Measurements from ENCODE around the gene HPDL. TPM values are rescaled to one million over a fixed set of nuclear protein-coding genes. Genes with fewer than 3 reads are reported as not detected.

Gene HPDL
- total and polyA plus RNA-seq, 2 donors: 0.74 to 1.0 TPM

DNA sequence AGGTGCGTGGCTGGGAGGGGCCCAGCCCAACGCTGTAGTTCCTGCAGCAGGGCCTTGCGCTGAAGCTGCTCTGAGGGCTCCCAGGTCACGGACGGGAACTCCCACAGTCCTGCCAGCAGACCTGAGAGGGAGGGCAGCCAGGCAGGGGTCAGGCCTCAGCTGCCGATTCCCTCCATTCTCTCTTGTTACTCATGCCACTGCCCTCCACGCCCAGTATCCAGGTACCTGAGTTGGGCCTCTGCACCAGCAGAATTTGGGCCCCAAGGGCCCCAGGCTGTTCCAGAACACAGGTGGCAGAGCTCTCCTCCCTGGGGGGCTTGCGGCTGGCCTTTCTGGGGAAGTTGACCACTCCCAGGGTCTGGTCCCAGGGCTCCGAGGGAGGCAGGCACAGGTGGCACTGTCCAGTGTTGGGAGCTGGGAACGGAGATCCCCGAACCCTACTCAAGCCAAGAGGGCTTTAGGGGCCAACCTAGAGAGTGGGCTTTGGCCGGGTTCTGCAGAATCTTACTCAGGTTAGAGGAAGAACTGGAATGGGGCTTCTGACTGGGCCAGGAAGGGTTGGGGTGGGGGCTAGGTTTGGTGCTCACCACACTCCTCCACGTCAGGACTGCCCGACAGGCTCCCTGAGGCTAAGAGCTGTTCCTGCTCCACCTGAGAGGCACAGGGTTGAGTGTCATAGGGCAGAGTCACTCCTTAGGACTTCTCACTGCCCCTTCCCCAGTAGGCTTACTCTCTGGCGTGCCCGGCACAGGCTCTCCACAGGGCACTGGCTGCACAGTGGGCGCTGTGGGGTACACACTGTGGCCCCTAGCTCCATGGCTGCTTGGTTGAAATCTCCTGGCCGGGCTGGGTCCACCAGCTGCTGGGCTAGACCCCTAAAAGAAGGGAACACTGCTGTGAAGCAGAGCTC, 5.0 kb downstream of the HPDL start:
- Histone ChIP-seq H3K27ac (ENCODE audit: low read depth) (no peak overlapping the region), H3K4me1 (ENCODE audit: insufficient read depth) (no peaks in the 10 kb centered on the region), H3K4me3 (ENCODE audit: low read depth, low read length) (no peak overlapping the region), H3K36me3 (ENCODE audit: insufficient read depth) (peaks cover 7% of the 10 kb centered on the region)
- 95% methylated on average over 18 of the region's 18 CpGs for WGBS
- DNase-seq (ENCODE audit: extremely low spot score): no peak

DNA sequence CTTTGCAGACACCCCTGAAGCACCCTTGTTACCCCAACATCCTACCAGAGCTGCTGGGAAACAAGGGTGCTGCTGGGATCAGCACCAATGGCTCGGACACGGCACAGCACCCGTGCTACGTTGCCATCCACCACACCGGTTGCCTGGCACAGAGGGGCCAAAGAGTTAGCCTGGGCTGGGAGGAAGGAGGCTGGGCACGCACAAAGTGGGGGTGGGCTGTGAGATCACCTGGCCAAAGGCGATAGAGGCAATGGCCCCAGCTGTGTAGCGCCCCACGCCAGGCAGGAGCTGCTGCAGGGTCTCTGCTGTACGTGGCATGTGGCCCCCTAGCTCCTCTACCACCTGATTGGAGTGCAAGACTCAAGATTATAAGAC, 5.6 kb downstream of the HPDL start:
- peaks cover 7% of the 10 kb centered on the region for H3K36me3 ChIP-seq (ENCODE audit: insufficient read depth)
- no peaks in the 10 kb centered on the region for H3K4me1 ChIP-seq (ENCODE audit: insufficient read depth)
- DNase-seq (ENCODE audit: extremely low spot score): no peak
- 96% methylated on average over 10 of the region's 10 CpGs for WGBS
- no peak overlapping the region for H3K27ac ChIP-seq (ENCODE audit: low read depth)
- no peak overlapping the region for H3K4me3 ChIP-seq (ENCODE audit: low read depth, low read length)

- Histone ChIP-seq H3K4me3 (ENCODE audit: low read depth, low read length) (no peak overlapping the region), H3K4me1 (ENCODE audit: insufficient read depth) (no peaks in the 10 kb centered on the region), H3K36me3 (ENCODE audit: insufficient read depth) (peaks cover 7% of the 10 kb centered on the region), H3K27ac (ENCODE audit: low read depth) (no peak overlapping the region)
- WGBS: 64% methylated on average over 9 of the region's 9 CpGs
- no peak for DNase-seq (ENCODE audit: extremely low spot score)
These were observed 7.9 kb downstream of the HPDL start for GRCh38 chr1:45334308-45335245.

DNA sequence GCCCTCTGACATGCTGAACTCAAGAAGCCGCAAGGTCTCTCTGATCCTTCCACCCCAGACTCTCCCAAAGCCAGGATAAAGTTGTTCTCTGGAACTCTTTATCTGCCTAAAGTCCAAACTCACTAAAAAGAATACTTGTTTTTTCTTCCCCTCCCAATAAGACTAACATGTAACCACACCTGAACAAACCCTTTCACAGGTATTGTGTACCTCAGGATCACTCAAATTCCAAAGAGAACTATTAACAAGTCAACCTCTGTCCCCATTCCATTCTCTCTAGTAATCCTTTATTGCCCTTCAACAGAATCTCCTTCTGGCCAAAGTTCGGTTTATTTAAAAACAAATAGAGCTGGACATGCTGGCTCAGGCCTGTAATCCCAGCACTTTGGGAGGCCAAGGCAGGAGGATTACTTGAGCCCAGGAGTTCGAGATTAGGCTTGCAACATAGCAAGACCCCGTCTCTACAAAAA, 9.2 kb downstream of the HPDL start:
- no peak overlapping the region for H3K4me3 ChIP-seq (ENCODE audit: low read depth, low read length)
- 78% methylated on average over 4 of the region's 4 CpGs for WGBS
- peak; percentile 17 for DNase-seq (ENCODE audit: extremely low spot score)
- no peaks in the 10 kb centered on the region for H3K4me1 ChIP-seq (ENCODE audit: insufficient read depth)
- peaks cover 5% of the 10 kb centered on the region for H3K36me3 ChIP-seq (ENCODE audit: insufficient read depth)
- H3K27ac ChIP-seq (ENCODE audit: low read depth): no peak overlapping the region

GRCh38 chr1:45337630-45338325, 11.1 kb downstream of the HPDL start:
- no peaks in the 10 kb centered on the region for H3K4me1 ChIP-seq (ENCODE audit: insufficient read depth)
- 74% methylated on average over 3 of the region's 3 CpGs for WGBS
- H3K4me3 ChIP-seq (ENCODE audit: low read depth, low read length): no peak overlapping the region
- H3K36me3 ChIP-seq (ENCODE audit: insufficient read depth): peaks cover 2% of the 10 kb centered on the region
- H3K27ac ChIP-seq (ENCODE audit: low read depth): no peak overlapping the region
- no peak for DNase-seq (ENCODE audit: extremely low spot score)

DNA sequence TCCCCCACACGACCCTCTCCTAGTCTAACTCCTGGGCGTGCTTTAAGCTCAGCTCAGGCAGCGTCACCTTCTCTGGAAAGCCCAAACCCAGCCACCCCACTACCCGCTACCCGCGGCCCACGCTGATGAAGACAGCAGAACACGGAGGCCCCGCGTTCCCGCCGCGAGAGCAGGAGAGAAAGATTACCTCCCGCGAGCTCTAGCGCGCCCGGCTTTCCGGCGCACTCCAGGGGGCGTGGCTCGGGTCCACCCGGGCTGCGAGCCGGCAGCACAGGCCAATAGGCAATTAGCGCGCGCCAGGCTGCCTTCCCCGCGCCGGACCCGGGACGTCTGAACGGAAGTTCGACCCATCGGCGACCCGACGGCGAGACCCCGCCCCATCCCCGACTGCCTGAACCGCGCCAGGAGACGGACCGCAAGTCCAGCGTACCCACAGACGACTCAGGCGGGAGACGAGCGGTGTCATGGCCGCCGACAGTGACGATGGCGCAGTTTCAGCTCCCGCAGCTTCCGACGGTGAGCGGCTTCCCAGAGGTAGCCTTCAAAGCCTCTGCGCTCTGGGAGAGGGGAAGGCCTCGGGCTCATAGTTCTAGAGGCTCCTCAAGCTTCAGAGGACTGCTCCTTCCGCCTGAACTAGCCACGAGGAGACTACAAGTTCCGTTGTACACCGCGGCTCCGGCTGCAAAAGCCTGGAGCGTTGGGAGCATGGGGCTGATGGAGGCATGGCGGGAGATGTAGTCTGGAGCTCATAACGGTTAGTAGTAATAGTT, 13.3 kb downstream of the HPDL start, which contains the start of the genes MUTYH and TOE1:
Gene MUTYH (minus strand): TSS at position 652 of the 770 bp plus-strand sequence. CDS start 5,935 bp downstream, outside the sequence.
Gene TOE1 (plus strand): TSS at position 382 of the 770 bp plus-strand sequence. CDS start 83 bp downstream, at position 465.
- peak within 1 kb of the TSS; percentile 51 for H3K4me3 ChIP-seq (ENCODE audit: low read depth, low read length)
- peak; percentile 78 for DNase-seq (ENCODE audit: extremely low spot score)
- under 1% methylated on average over 70 of the region's 70 CpGs for WGBS

GRCh38 chr1:45340816-45341466, 14.2 kb downstream of the HPDL start:
- WGBS: 32% methylated on average over 6 of the region's 6 CpGs
- Histone ChIP-seq H3K4me3 (ENCODE audit: low read depth, low read length) (peak overlapping the region; percentile 51), H3K4me1 (ENCODE audit: insufficient read depth) (no peaks in the 10 kb centered on the region), H3K27ac (ENCODE audit: low read depth) (no peak overlapping the region), H3K36me3 (ENCODE audit: insufficient read depth) (peaks cover 8% of the 10 kb centered on the region)
- no peak for DNase-seq (ENCODE audit: extremely low spot score)

More for the DNA sequence above, 13.3 kb downstream of the HPDL start, which contains the start of the genes MUTYH and TOE1:
- no peaks in the 10 kb centered on the region for H3K4me1 ChIP-seq (ENCODE audit: insufficient read depth)
- peaks cover 8% of the 10 kb centered on the region for H3K36me3 ChIP-seq (ENCODE audit: insufficient read depth)
- peak within 1 kb of the TSS; percentile 86 for H3K27ac ChIP-seq (ENCODE audit: low read depth)

GRCh38 chr1:45344499-45344898, 17.8 kb downstream of the HPDL start:
- Histone ChIP-seq H3K4me1 (ENCODE audit: insufficient read depth) (no peaks in the 10 kb centered on the region), H3K27ac (ENCODE audit: low read depth) (no peak overlapping the region), H3K4me3 (ENCODE audit: low read depth, low read length) (no peak overlapping the region), H3K36me3 (ENCODE audit: insufficient read depth) (peaks cover 8% of the 10 kb centered on the region)
- no peak for DNase-seq (ENCODE audit: extremely low spot score)
- 90% methylated on average over 2 of the region's 2 CpGs for WGBS

DNA sequence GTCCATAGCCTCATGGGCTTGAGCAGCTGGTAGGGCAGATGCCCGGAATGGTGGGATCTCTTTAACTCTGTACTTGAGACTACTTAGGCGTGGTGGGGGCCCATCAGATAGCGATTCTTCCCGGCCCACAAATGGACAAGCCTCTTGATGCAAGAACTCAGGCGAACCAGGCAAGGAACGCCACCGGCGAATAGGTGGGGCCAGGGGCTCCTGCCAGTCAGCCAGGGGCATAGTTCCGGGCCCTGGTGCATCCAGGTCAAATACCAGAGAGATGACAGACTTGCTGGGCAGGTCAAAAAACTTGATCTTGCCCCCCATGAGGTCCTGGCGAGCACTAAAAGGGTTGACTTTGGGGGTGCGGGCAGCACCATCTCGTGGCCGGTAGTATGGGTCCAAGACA, 18.3 kb downstream of the HPDL start:
- H3K4me3 ChIP-seq (ENCODE audit: low read depth, low read length): no peak overlapping the region
- DNase-seq (ENCODE audit: extremely low spot score): no peak
- H3K36me3 ChIP-seq (ENCODE audit: insufficient read depth): peaks cover 8% of the 10 kb centered on the region
- no peak overlapping the region for H3K27ac ChIP-seq (ENCODE audit: low read depth)
- 93% methylated on average over 13 of the region's 13 CpGs for WGBS
- H3K4me1 ChIP-seq (ENCODE audit: insufficient read depth): no peaks in the 10 kb centered on the region

GRCh38 chr1:45346473-45346872, 19.8 kb downstream of the HPDL start:
- 93% methylated on average over 2 of the region's 2 CpGs for WGBS
- Histone ChIP-seq H3K4me3 (ENCODE audit: low read depth, low read length) (no peak overlapping the region), H3K36me3 (ENCODE audit: insufficient read depth) (peaks cover 8% of the 10 kb centered on the region), H3K27ac (ENCODE audit: low read depth) (no peak overlapping the region), H3K4me1 (ENCODE audit: insufficient read depth) (no peaks in the 10 kb centered on the region)
- DNase-seq (ENCODE audit: extremely low spot score): no peak

DNA sequence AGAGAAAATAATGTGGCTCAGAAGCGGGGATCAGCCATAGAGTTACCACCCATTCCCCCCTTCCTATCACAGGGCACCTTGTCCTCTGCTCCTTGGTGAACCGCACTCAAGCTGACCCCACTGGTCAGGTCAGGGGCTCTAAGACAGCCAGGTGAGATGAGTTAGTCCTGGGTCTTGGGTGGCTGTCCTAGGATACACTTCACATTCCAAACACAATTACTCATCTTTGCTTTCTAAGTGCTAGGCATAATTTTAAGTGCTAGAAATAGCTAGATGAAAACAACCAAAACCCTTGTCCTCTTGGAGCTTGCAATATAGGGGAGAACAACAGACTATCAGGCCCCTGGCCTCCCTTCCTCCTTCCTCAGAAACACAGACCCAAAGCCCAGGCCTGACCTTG, 21.3 kb downstream of the HPDL start:
- H3K4me3 ChIP-seq (ENCODE audit: low read depth, low read length): no peak overlapping the region
- no peak for DNase-seq (ENCODE audit: extremely low spot score)
- peaks cover 6% of the 10 kb centered on the region for H3K36me3 ChIP-seq (ENCODE audit: insufficient read depth)
- WGBS: 90% methylated on average over 2 of the region's 2 CpGs
- no peak overlapping the region for H3K27ac ChIP-seq (ENCODE audit: low read depth)
- H3K4me1 ChIP-seq (ENCODE audit: insufficient read depth): no peaks in the 10 kb centered on the region

GRCh38 chr1:45348609-45348965, 21.9 kb downstream of the HPDL start:
- H3K4me1 ChIP-seq (ENCODE audit: insufficient read depth): no peaks in the 10 kb centered on the region
- H3K27ac ChIP-seq (ENCODE audit: low read depth): peak overlapping the region; percentile 35
- peaks cover 2% of the 10 kb centered on the region for H3K36me3 ChIP-seq (ENCODE audit: insufficient read depth)
- DNase-seq (ENCODE audit: extremely low spot score): no peak
- WGBS: 21% methylated on average over 1 of the region's 1 CpG
- H3K4me3 ChIP-seq (ENCODE audit: low read depth, low read length): no peak overlapping the region
